GM23338 (cell line): ENCODE data around the gene PKM. TPM values are rescaled to one million over a fixed set of nuclear protein-coding genes. Genes with fewer than 3 reads are reported as not detected.

ENCODE experiments used
- ATAC-seq: fragments of 200-7000 bp; cut with Tn5 transposase; 3 replicates; pipeline ENCODE4 v1.9.1; 2020
- DNase-seq: peaks from one replicate; pipeline ENCODE4 v3.0.0-alpha.2; 2015; ENCODE audit warnings: low spot score
- H2AFZ ChIP-seq: fragments of 200-600 bp; sonication (generic); 2 replicates; pipeline ENCODE4 v1.8.0; 2016; ENCODE audit warnings: antibody characterized with exemption, mild to moderate bottlenecking, moderate library complexity
- H3F3A ChIP-seq: fragments of 200-600 bp; sonication (generic); replicated peaks from 2 replicates; pipeline ENCODE4 v1.8.0; 2017; ENCODE audit warnings: antibody characterized with exemption, mixed run types, low read depth
- H3K27ac ChIP-seq: fragments of 200-600 bp; sonication (generic); 2 replicates; pipeline ENCODE4 v1.6.1; 2016; ENCODE audit warnings: low read depth
- H3K27me3 ChIP-seq: fragments of 200-600 bp; sonication (generic); 2 replicates; pipeline ENCODE4 v1.8.0; 2016; ENCODE audit warnings: mild to moderate bottlenecking, mixed run types, moderate library complexity; ENCODE audit not compliant: insufficient read depth
- H3K36me3 ChIP-seq: fragments of 200-600 bp; sonication (generic); 2 replicates; pipeline ENCODE4 v1.8.0; 2016; ENCODE audit warnings: mild to moderate bottlenecking; ENCODE audit not compliant: insufficient read depth
- H3K4me1 ChIP-seq: fragments of 200-600 bp; sonication (generic); 2 replicates; pipeline ENCODE4 v1.8.0; 2016; ENCODE audit warnings: mild to moderate bottlenecking, moderate library complexity; ENCODE audit not compliant: insufficient read depth
- H3K4me2 ChIP-seq: fragments of 200-600 bp; sonication (generic); 2 replicates; pipeline ENCODE4 v1.7.1; 2017; ENCODE audit warnings: mixed run types
- H3K4me3 ChIP-seq: fragments of 200-600 bp; sonication (generic); 2 replicates; pipeline ENCODE4 v1.6.1; 2016; ENCODE audit warnings: mixed run types
- H3K79me2 ChIP-seq: fragments of 200-600 bp; sonication (generic); replicated peaks from 2 replicates; pipeline ENCODE4 v1.8.0; 2017; ENCODE audit warnings: mild to moderate bottlenecking; ENCODE audit not compliant: insufficient read depth
- H3K9me2 ChIP-seq: fragments of 200-600 bp; sonication (generic); 2 replicates; pipeline ENCODE4 v1.8.0; 2017; ENCODE audit not compliant: insufficient read depth
- H4K20me1 ChIP-seq: fragments of 200-600 bp; sonication (generic); replicated peaks from 2 replicates; pipeline ENCODE4 v1.8.0; 2017; ENCODE audit warnings: mild to moderate bottlenecking; ENCODE audit not compliant: insufficient read depth
- H3K27ac Mint-ChIP-seq: 2 replicates; pipeline ENCODE4 v1.8.0; 2020; ENCODE audit warnings: inconsistent platforms, mild to moderate bottlenecking, moderate library complexity, mixed read lengths
- H3K27me3 Mint-ChIP-seq: 3 replicates; pipeline ENCODE4 v1.8.0; 2022; ENCODE audit warnings: low read depth, mild to moderate bottlenecking, moderate library complexity, mixed read lengths, inconsistent platforms; ENCODE audit not compliant: insufficient read depth, poor library complexity
- H3K36me3 Mint-ChIP-seq: 3 replicates; pipeline ENCODE4 v1.8.0; 2021; ENCODE audit warnings: low read depth, mild to moderate bottlenecking, inconsistent platforms, moderate library complexity, mixed read lengths
- H3K4me1 Mint-ChIP-seq: 3 replicates; pipeline ENCODE4 v1.8.0; 2020; ENCODE audit warnings: mild to moderate bottlenecking, inconsistent platforms, mixed read lengths
- H3K4me3 Mint-ChIP-seq: 3 replicates; pipeline ENCODE4 v1.8.0; 2021; ENCODE audit warnings: moderate library complexity, mild to moderate bottlenecking, inconsistent platforms, mixed read lengths
- H3K9me3 Mint-ChIP-seq: 3 replicates; pipeline ENCODE4 v1.8.0; 2020; ENCODE audit warnings: moderate library complexity, mild to moderate bottlenecking, inconsistent platforms, mixed read lengths
- EZH2 ChIP-seq: fragments of 200-600 bp; sonication (generic); IDR thresholded peaks from one replicate; pipeline ENCODE4 v1.8.0; 2017; ENCODE audit warnings: antibody characterized with exemption, mild to moderate bottlenecking, low read depth; ENCODE audit not compliant: unreplicated experiment
- JUNB ChIP-seq: IDR thresholded peaks from one replicate; pipeline ENCODE4 v1.6.1; 2016; ENCODE audit warnings: antibody characterized with exemption; ENCODE audit not compliant: unreplicated experiment
- NANOG ChIP-seq: IDR thresholded peaks from 2 replicates; pipeline ENCODE4 v1.6.1; 2016; ENCODE audit warnings: antibody characterized with exemption, borderline replicate concordance
- POLR2AphosphoS5 ChIP-seq: IDR thresholded peaks from 2 replicates; pipeline ENCODE4 v1.6.1; 2016; ENCODE audit warnings: antibody characterized with exemption, low read depth
- STAT1 ChIP-seq: IDR thresholded peaks from one replicate; pipeline ENCODE4 v1.6.1; 2016; ENCODE audit warnings: antibody characterized with exemption; ENCODE audit not compliant: unreplicated experiment
- ZNF462 ChIP-seq: fragments of 250-450 bp; sonication (Bioruptor Pico); IDR thresholded peaks from 2 replicates; pipeline ENCODE4 v1.5.0; 2020; ENCODE audit warnings: mild to moderate bottlenecking, moderate library complexity
- polyA plus RNA-seq: library from polyadenylated mRNA; unstranded; fragments of >200 nt; fragmentation: Nextera tagmentation; extraction: Ambion mirVana; gene quantifications from 2 replicates; pipeline ENCODE4 v1.2.1, GENCODE V29; 2016
- total RNA-seq: library from RNA; depleted of rRNA; stranded (reverse); fragments of >200 nt; shearing (Covaris generic); gene quantifications from 2 replicates; pipeline ENCODE4 v1.2.3, GENCODE V29; 2014

PKM gene
- total and polyA plus RNA-seq, 2 experiments from 2014 or later = 432 to 1,137 TPM

DNA sequence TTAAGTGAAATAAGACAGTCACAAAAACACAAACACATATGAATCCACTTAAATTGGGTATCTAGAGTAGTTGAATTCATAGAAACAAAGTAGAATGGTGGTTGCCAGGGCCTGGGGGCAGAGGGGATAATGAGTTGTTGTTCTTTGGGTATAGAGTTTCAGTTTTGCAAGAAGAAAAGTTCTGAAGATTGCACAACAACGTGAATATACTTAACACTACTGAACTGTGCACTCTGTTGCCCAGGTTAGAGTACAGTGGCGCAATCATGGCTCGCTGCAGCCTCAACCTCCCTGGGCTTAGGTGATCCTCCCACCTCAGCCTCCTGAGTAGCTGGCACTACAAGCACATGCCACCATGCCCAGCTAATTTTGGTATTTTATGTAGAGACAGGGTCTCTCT is 48.3 kb downstream of the PKM start (continued):
- no peak for TF ChIP-seq STAT1

- H3K4me1 ChIP-seq = peaks cover 4% of the 10 kb centered on the region
- Mint-ChIP-seq H3K4me3 (no peak overlapping the region), H3K4me1 (peaks cover 19% of the 10 kb centered on the region; the same call in 2 of the 3 replicates), H3K27me3 (peaks cover 14% of the 10 kb centered on the region), H3K9me3 (no peaks in the 10 kb centered on the region), H3K27ac (no peak overlapping the region), H3K36me3 (no peaks in the 10 kb centered on the region)
- peaks cover 17% of the 10 kb centered on the region; the same call in 1 of the 2 replicates for H3K27me3 ChIP-seq
- H2AFZ ChIP-seq = no peak overlapping the region
- DNase-seq = no peak
- 0 out of 2 replicates have a peak, but pooled peaks cover 7% of the 10 kb centered on the region for H3F3A ChIP-seq
- TF ChIP-seq NANOG (no peak), EZH2 (no peak), JUNB (no peak), ZNF462 (CRISPR knock-in tag) (no peak), POLR2AphosphoS5 (no peak)
- no peaks in the 10 kb centered on the region for H3K36me3 ChIP-seq
- H3K79me2 ChIP-seq = no peaks in the 10 kb centered on the region
- ATAC-seq = no peak
- H3K27ac ChIP-seq = no peak overlapping the region
- H3K4me3 ChIP-seq = no peak overlapping the region
- H3K9me2 ChIP-seq = no peaks in the 10 kb centered on the region
- no peak overlapping the region for H3K4me2 ChIP-seq
- no peaks in the 10 kb centered on the region for H4K20me1 ChIP-seq
Measured at GRCh38 chr15:72182244-72182643, 48.7 kb downstream of the PKM start.
